BJ (cell line): ENCODE data around the gene MMP10. TPM values are rescaled to one million over a fixed set of nuclear protein-coding genes. Genes with fewer than 3 reads are reported as not detected.
A peak's percentile ranks its signal among the peaks of the same experiment; 100 is the strongest.

Source experiments
- CTCF ChIA-PET: fragments of 350-600 bp; formaldehyde crosslinking; extraction: SDS; loops from one replicate; lab custom pipeline; 2021; ENCODE audit warnings: antibody characterized with exemption, inconsistent platforms; lab: Yijun Ruan, JAX
- POLR2A ChIA-PET: fragments of 300-600 bp; sonication (Branson Sonifier 250); formaldehyde crosslinking; extraction: SDS; loops from one replicate; lab custom pipeline; 2021; ENCODE audit warnings: antibody characterized with exemption; lab: Charles Lee
- DNase-seq: peaks from one replicate; pipeline ENCODE4 v3.0.0-alpha.2; 2011; ENCODE audit warnings: low read depth
- H3K27me3 ChIP-seq: 2 replicates; pipeline ENCODE4 v1.6.0; 2011; ENCODE audit warnings: low read length; ENCODE audit not compliant: control insufficient read depth, insufficient read depth
- H3K36me3 ChIP-seq: 2 replicates; pipeline ENCODE4 v1.5.1; 2011; ENCODE audit warnings: low read length; ENCODE audit not compliant: control insufficient read depth, insufficient read depth
- H3K4me3 ChIP-seq: 2 replicates; pipeline ENCODE4 v1.5.1; 2011; ENCODE audit warnings: low read depth, mild to moderate bottlenecking, control low read depth, low read length
- CTCF ChIP-seq: IDR thresholded peaks from 2 replicates; pipeline ENCODE4 v1.5.1; 2011; ENCODE audit warnings: low read depth, mild to moderate bottlenecking, control low read depth, inconsistent platforms, low read length, moderate library complexity; ENCODE audit not compliant: insufficient read depth
- polyA plus RNA-seq: library from polyadenylated mRNA; depleted of rRNA; stranded (reverse); fragments of >200 nt; gene quantifications from 2 replicates; pipeline ENCODE4 v1.2.3, GENCODE V29; 2011

The MMP10 gene
- polyA plus RNA-seq, 1 experiment: 0.16 TPM

GRCh38 chr11:102761646-102762238, 18.7 kb downstream of the MMP10 start:
- DNase-seq: no peak
- H3K4me3 ChIP-seq: no peak overlapping the region
- no peak for TF ChIP-seq CTCF
- POLR2A ChIA-PET: interaction anchor here (0.6 kb wide), 1 partner anchor 16 kb away, joined by 3 read pairs; no protein-coding TSS in a partner anchor
- no peaks in the 10 kb centered on the region for H3K36me3 ChIP-seq
- H3K27me3 ChIP-seq: peaks cover 2% of the 10 kb centered on the region
- CTCF ChIA-PET: interaction anchor here (0.7 to 2.2 kb wide), 2 partner anchors 13 to 19 kb away, joined by 3 to 10 read pairs; partner anchors contain the start of gene MMP10

GRCh38 chr11:102760344-102761035, 19.9 kb downstream of the MMP10 start:
- H3K36me3 ChIP-seq: no peaks in the 10 kb centered on the region
- no peak overlapping the region for H3K4me3 ChIP-seq
- CTCF ChIA-PET: interaction anchor here (0.7 to 2.2 kb wide), 3 partner anchors 20 to 94 kb away, joined by 3 to 10 read pairs (median 5); partner anchors contain the start of gene MMP10
- peaks cover 2% of the 10 kb centered on the region for H3K27me3 ChIP-seq
- TF ChIP-seq CTCF: no peak
- DNase-seq: peak; percentile 98
- POLR2A ChIA-PET: interaction anchor here (0.6 kb wide), 1 partner anchor 399 kb away, joined by 10 read pairs; no protein-coding TSS in a partner anchor

- Histone ChIP-seq H3K4me3 (no peak overlapping the region), H3K36me3 (no peaks in the 10 kb centered on the region), H3K27me3 (peaks cover 10% of the 10 kb centered on the region)
- CTCF ChIA-PET: no interaction called here
- no peak for TF ChIP-seq CTCF
- POLR2A ChIA-PET: no interaction called here
- no peak for DNase-seq
These were observed 22.4 kb downstream of the MMP10 start for GRCh38 chr11:102757823-102758549.

- ChIA-PET CTCF (no interaction called here), POLR2A (no interaction called here)
- Histone ChIP-seq H3K4me3 (no peak overlapping the region), H3K36me3 (no peaks in the 10 kb centered on the region), H3K27me3 (peaks cover 15% of the 10 kb centered on the region)
- no peak for DNase-seq
- no peak for TF ChIP-seq CTCF
These were observed 27.2 kb downstream of the MMP10 start for GRCh38 chr11:102753267-102753666.

GRCh38 chr11:102751673-102752072, 28.8 kb downstream of the MMP10 start:
- H3K27me3 ChIP-seq: peaks cover 14% of the 10 kb centered on the region
- TF ChIP-seq CTCF: no peak
- DNase-seq: no peak
- ChIA-PET CTCF (no interaction called here), POLR2A (no interaction called here)
- H3K36me3 ChIP-seq: no peaks in the 10 kb centered on the region
- no peak overlapping the region for H3K4me3 ChIP-seq
